ENCODE data around the gene PLXNB2. TPM values are rescaled to one million over a fixed set of nuclear protein-coding genes. Genes with fewer than 3 reads are reported as not detected.
A peak's percentile ranks its signal among the peaks of the same experiment; 100 is the strongest.

Gene PLXNB2
- polyA plus RNA-seq, 3 donors = 38.2 to 368 (median 70.5) TPM

DNA sequence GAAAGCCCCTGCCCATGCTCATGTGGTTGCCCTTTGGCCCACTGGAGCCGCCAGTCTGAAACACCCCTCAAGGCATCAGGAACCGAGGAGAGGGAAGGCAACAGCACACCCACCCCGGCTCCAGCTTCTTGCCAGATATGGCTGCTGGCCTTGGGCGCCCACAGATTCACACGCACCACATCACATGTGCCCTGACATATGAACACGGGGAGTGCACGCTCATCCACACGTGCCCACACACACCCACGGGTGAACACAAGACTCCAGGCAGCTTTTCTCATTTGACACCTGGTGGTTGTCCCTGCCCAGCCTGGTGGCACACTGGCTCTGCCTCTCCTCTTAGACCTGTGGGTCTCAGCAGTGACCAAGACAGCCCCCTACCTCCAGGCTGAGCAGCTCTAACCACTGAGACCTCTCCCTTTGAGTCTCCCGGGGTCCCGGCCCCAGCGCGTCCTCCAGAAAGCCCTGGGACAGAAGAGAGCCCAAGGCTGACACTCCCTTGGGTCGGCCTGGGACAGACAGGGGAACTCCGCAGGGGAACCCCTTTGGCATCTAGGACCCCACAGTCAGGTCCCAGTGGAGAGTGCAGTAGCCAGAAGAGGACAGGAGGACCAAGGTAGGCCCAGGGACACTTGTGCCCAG, 43.2 kb downstream of the PLXNB2 start:
- WGBS (ENCODE audit: insufficient coverage) = 96% methylated on average over 13 of the region's 15 CpGs
- no peak overlapping the region for H3K9ac ChIP-seq (ENCODE audit: insufficient read depth, low read length, poor library complexity, severe bottlenecking)
- H3K4me3 Mint-ChIP-seq = no peak overlapping the region

DNA sequence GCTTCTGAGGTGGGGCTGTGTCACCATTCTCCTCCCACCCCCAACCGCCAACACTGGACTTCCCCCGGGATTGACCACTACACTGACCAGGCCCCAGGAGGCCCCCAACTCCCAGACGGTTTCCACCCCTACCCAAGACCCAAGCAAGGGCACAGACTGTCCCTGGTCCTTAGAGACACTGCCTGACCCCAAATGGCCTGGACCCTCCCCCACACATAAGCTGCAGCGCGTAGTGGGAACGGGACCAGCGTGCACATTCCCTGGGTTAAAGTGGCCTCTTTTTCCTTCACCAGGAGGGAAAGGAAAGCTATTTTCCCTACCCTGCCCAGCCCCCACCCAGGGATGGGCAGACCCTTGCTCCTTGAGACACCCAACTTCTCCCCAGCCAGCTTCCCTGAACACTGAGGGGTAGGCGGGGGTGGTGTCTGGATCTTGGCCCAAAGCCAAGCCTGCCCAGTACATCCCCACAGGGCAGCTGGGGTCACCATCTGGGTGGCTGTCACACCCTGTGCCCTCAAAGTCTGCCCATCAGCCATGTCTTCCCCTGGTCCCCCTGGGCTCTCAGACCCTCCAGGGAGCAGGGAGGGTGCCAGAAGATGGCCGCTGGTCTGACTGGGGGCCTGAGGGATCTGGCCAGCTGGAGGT, 44.4 kb downstream of the PLXNB2 start:
- peaks cover 44 to 69% (median 52%) of the 10 kb centered on the region in 3 donors for H3K27me3 Mint-ChIP-seq (ENCODE audit: low read depth in 3 of 3)
- no peak overlapping the region for H3K27ac Mint-ChIP-seq
- Histone ChIP-seq H3K27me3 (ENCODE audit: control insufficient read depth in 2 of 2, insufficient read depth in 2 of 2, low read length in 2 of 2) (peaks cover 12 to 43% of the 10 kb centered on the region in 2 donors), H2AFZ (ENCODE audit: insufficient read depth, low read depth, low read length, poor library complexity, severe bottlenecking) (no peak overlapping the region), H4K20me1 (ENCODE audit: insufficient read depth, low read length) (peaks cover 2% of the 10 kb centered on the region), H3K79me2 (ENCODE audit: insufficient read depth, low read length) (no peaks in the 10 kb centered on the region), H3K4me1 (ENCODE audit: control insufficient read depth in 1 of 2, insufficient read depth in 2 of 2, low read length in 2 of 2) (peaks cover 9 to 23% of the 10 kb centered on the region in 2 donors), H3K4me2 (replicated peaks; ENCODE audit: extremely low read depth, low read length, poor library complexity, severe bottlenecking) (no peak overlapping the region), H3K9me3 (replicated peaks in 1 of 2; ENCODE audit: control insufficient read depth in 1 of 2, insufficient read depth in 1 of 2, low read length in 2 of 2) (peaks cover 7% of the 10 kb centered on the region in 2 donors), H3K9ac (ENCODE audit: insufficient read depth, low read length, poor library complexity, severe bottlenecking) (no peak overlapping the region), H3K36me3 (replicated peaks in 1 of 2; ENCODE audit: control insufficient read depth in 1 of 2, insufficient read depth in 2 of 2, low read length in 2 of 2) (no peaks in the 10 kb centered on the region), H3K27ac (ENCODE audit: low read depth in 1 of 2, low read length in 2 of 2) (no peak overlapping the region), H3K4me3 (replicated peaks in 1 of 3; ENCODE audit: low read depth in 2 of 3, low read length in 3 of 3) (no peak overlapping the region)
- no peak for DNase-seq
- H3K4me1 Mint-ChIP-seq = peaks cover 10% of the 10 kb centered on the region
- 73% methylated on average over 3 of the region's 9 CpGs for WGBS (ENCODE audit: insufficient coverage)
- H3K36me3 Mint-ChIP-seq = no peaks in the 10 kb centered on the region
- intact Hi-C loops (cut with micrococcal nuclease) = no loop called here
- TF ChIP-seq, protein P1, sequence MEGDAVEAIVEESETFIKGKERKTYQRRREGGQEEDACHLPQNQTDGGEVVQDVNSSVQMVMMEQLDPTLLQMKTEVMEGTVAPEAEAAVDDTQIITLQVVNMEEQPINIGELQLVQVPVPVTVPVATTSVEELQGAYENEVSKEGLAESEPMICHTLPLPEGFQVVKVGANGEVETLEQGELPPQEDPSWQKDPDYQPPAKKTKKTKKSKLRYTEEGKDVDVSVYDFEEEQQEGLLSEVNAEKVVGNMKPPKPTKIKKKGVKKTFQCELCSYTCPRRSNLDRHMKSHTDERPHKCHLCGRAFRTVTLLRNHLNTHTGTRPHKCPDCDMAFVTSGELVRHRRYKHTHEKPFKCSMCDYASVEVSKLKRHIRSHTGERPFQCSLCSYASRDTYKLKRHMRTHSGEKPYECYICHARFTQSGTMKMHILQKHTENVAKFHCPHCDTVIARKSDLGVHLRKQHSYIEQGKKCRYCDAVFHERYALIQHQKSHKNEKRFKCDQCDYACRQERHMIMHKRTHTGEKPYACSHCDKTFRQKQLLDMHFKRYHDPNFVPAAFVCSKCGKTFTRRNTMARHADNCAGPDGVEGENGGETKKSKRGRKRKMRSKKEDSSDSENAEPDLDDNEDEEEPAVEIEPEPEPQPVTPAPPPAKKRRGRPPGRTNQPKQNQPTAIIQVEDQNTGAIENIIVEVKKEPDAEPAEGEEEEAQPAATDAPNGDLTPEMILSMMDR (IDR thresholded peaks at IDR 0.05) = no peak
- H3K4me3 Mint-ChIP-seq = peak overlapping the region in 1 of 2 donors; percentile 51
- peaks cover 0 to 15% (median 6%) of the 10 kb centered on the region in 7 donors for H3K9me3 Mint-ChIP-seq

More for the DNA sequence above, 43.2 kb downstream of the PLXNB2 start:
- Mint-ChIP-seq H3K4me1 (peaks cover 10% of the 10 kb centered on the region), H3K27me3 (ENCODE audit: low read depth in 3 of 3) (peaks cover 53 to 75% (median 64%) of the 10 kb centered on the region in 3 donors), H3K27ac (no peak overlapping the region), H3K9me3 (peaks cover 0 to 23% (median 8%) of the 10 kb centered on the region in 7 donors), H3K36me3 (no peaks in the 10 kb centered on the region)
- no peak for DNase-seq
- Histone ChIP-seq H4K20me1 (ENCODE audit: insufficient read depth, low read length) (peaks cover 13% of the 10 kb centered on the region), H3K79me2 (ENCODE audit: insufficient read depth, low read length) (no peaks in the 10 kb centered on the region), H3K36me3 (replicated peaks in 1 of 2; ENCODE audit: control insufficient read depth in 1 of 2, insufficient read depth in 2 of 2, low read length in 2 of 2) (no peaks in the 10 kb centered on the region), H3K4me3 (replicated peaks in 1 of 3; ENCODE audit: low read depth in 2 of 3, low read length in 3 of 3) (no peak overlapping the region), H3K4me2 (replicated peaks; ENCODE audit: extremely low read depth, low read length, poor library complexity, severe bottlenecking) (no peak overlapping the region), H3K4me1 (ENCODE audit: control insufficient read depth in 1 of 2, insufficient read depth in 2 of 2, low read length in 2 of 2) (peaks cover 9 to 24% of the 10 kb centered on the region in 2 donors), H3K27me3 (ENCODE audit: control insufficient read depth in 2 of 2, insufficient read depth in 2 of 2, low read length in 2 of 2) (peaks cover 21 to 54% of the 10 kb centered on the region in 2 donors), H2AFZ (ENCODE audit: insufficient read depth, low read depth, low read length, poor library complexity, severe bottlenecking) (no peak overlapping the region), H3K27ac (ENCODE audit: low read depth in 1 of 2, low read length in 2 of 2) (no peak overlapping the region), H3K9me3 (replicated peaks in 1 of 2; ENCODE audit: control insufficient read depth in 1 of 2, insufficient read depth in 1 of 2, low read length in 2 of 2) (peaks cover 7 to 11% of the 10 kb centered on the region in 2 donors)
- TF ChIP-seq, protein P1 (IDR thresholded peaks at IDR 0.05) = no peak
- intact Hi-C loops (cut with micrococcal nuclease) = no loop called here
